GM21447 (cell line): ENCODE measurements around the gene TGDS.
A peak's percentile ranks its signal among the peaks of the same experiment; 100 is the strongest.

Experiments used
- ATAC-seq: cut with Tn5 transposase; IDR thresholded peaks from one replicate; pipeline ENCODE4 v1.9.1; 2021; ENCODE audit not compliant: unreplicated experiment

Gene TGDS

GRCh38 chr13:94601446-94602431 is 5.8 kb upstream of the TGDS start, which contains the start of gene GPR180:
TSS of gene GPR180 (plus strand) at chr13:94601857. CDS start at chr13:94601928, 71 bp downstream.
- ATAC-seq, result peak; percentile 99

GRCh38 chr13:94599877-94600276 is 3.9 kb upstream of the TGDS start:
- ATAC-seq, result no peak

DNA sequence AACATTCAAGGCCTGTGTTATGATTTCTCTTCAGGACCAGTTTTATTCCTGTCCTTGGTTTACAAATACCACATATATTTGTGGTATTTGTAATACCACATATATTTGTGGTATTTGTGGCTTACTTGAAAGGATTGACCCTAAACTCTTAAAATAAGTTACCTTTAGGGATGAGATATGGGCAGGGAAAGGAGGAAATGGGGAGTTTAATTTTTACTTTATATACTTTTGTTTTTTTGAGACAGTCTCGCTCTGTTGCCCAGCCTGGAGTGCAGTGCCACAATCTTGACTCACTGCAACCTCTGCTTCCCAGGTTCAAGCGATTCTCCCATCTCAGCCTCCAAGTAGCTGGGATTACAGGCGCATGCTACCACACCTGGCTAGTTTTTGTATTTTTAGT is 2.3 kb upstream of the TGDS start:
- no peak for ATAC-seq

GRCh38 chr13:94596575-94596971 is 621 bp upstream of the TGDS start:
- ATAC-seq, result no peak

DNA sequence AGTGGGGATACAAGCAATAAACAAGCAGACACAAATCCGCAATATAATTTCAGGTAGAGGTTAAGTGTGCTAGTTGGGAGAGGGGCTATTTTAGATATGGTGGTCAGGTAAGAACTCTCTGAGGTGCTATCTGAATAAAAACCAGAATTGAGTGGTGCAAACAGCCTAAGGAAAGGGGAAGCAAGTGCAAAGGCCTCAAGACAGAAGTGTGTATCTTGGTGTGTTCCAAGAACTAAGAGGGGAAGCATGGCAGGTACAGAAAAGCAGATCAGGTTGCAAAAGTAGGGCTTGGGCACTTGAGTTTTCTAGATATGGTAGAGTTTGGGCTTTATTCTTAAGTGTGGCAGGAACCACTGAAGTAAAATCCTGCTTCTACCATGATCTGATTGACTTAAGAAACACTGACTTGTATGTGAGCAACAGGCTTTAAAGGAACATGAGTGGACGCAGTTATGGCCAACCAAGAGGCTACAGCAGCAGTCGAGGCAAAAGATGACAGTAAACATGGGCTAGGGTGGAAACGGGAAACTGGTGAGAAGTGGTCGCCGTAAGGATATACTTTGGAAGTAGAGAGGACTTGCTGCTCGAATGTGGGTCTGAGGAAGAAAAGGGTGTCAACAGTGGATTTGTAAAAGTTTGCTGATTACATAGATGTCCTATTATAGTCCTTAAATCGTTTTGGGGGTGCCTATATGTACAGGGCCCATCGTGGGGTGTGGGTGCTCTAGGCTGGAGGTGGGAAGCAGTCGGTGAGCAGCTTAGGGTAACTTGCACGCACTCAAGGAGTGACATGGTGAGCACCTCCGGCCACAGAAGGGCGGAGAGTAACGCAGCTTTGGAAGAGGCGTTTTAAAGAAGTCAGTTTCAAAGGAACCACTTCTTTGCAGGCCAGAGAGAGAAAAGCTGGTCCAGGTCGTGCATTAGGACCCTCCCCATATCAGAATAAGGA is 677 bp downstream of the TGDS start:
- peak; percentile 62 for ATAC-seq

DNA sequence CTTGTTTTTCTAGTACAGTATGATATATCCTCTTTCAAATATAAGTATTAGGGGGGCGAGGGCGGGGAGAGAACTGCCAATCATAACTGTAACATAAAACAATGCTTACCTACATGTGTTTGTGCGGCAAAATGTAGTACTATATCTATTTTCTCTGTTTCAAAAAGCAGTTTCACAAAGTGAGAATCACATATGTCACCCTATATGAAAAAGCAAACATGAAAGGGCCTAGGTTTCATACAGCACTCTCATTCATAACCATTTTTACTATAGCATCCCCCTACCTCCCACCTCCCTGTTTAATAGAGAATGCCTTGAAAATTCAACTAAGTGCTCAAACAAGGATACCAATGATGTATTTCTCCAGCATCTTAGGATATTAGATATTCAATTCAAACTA is 5.2 kb downstream of the TGDS start:
- no peak for ATAC-seq

- ATAC-seq, result no peak
These were observed 7.4 kb downstream of the TGDS start for GRCh38 chr13:94588541-94588940.

DNA sequence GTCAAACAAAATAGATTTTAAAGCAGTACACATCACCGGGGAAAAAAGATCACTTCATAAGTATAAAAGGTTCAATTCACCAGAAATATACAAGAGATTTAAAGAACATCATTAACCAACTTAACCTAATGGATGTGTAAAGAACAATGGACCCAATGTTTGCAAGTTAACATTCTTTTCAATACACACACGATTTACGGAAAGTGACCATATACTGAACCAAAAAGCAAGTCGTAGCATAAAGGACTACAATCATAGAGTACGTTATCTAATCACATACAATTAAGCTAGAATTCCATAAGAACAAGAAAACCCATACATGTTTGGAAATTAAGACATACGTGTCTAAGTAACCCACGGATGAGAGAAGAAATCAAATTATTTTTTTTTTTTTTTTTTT is 9.6 kb downstream of the TGDS start:
- no peak for ATAC-seq

GRCh38 chr13:94585543-94586101 is 10.3 kb downstream of the TGDS start:
- no peak for ATAC-seq

GRCh38 chr13:94583926-94584325 is 12.0 kb downstream of the TGDS start:
- ATAC-seq, result no peak

GRCh38 chr13:94579063-94579462 is 16.9 kb downstream of the TGDS start:
- no peak for ATAC-seq

- ATAC-seq, result no peak
These were observed 26.3 kb downstream of the TGDS start for GRCh38 chr13:94569615-94570014.

- ATAC-seq, result no peak
These were observed 27.5 kb downstream of the TGDS start for GRCh38 chr13:94568443-94568842.

DNA sequence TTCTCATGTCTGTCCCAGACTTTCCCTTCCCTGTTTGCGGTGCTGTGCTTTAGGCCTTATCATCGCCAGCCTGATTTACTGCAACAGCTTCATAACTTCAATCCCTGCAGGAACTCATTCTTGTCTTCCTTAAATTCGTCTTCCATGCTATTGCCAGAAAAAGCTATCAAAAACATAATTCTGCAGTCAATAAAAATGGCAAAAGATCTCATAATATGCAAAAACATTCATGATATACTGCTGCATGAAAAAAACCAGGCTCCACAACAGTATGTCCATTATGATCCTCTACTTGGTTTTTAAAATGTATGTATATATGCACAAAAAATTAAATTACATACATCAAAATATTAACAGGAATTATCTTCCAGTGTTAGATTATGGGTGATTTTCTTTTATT is 28.4 kb downstream of the TGDS start:
- no peak for ATAC-seq

DNA sequence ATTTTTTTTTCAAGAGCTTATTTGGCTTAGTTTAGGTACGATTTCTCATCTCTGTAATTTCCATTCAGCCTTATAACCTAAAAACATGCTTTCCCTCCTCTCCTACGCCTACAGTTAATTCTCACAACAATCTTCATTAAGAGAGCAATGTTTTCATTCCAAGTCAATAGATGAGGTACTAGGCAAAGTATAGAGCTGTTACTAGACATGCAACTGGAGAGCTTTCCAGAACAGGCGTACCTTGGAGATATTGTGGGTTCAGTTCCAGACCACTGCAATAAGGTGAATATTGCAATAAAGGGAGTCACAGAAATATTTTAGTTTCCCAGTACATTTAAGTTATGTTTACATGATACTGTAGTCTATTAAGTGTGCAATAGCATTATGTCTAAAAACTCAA is 34.8 kb downstream of the TGDS start:
- no peak for ATAC-seq

GRCh38 chr13:94560116-94560515 is 35.8 kb downstream of the TGDS start:
- ATAC-seq, result no peak

DNA sequence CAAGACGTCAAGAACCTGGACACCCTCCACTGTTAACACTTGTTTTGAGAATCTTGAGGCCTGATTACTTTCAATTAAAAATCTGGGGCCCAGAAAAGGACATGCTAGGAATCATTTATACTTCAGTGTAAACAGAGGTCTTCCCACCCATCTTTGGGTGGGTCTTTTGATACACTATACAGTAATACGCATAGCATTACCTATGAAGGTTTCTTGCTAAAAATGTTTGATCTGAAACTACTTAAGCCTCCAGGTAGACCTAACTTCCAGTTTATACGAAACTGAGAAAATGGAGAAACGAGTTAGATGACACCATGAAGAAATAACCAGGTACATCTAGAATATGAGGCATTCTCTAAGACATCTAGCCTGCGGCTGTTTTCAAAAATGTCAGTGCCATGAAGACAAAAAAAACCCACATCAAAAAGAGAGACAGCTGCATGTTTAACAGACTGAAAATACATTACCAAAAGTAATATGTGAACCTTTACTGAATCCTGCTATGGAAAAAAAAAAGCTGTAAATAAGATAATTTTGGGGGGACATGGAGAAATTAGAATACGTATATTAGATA is 36.6 kb downstream of the TGDS start:
- no peak for ATAC-seq

DNA sequence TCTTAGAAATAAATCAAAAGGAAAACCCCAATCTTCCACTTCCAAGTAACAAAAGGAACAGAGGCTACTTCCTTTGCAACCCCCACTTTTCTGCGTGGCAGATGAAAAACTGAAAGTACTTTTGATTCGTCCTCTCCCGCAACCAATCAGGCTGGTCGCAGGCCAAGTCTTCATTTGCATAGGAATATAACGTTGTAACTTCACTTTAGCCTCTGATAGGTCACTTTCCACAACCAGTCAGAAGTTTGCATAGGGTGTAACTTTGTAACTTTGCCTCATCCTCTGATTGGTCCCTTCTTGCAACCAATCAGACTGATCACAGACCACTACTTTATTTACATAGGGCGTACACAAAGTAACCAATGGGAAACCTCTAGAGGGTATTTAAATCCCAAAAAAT is 37.2 kb downstream of the TGDS start:
- no peak for ATAC-seq

DNA sequence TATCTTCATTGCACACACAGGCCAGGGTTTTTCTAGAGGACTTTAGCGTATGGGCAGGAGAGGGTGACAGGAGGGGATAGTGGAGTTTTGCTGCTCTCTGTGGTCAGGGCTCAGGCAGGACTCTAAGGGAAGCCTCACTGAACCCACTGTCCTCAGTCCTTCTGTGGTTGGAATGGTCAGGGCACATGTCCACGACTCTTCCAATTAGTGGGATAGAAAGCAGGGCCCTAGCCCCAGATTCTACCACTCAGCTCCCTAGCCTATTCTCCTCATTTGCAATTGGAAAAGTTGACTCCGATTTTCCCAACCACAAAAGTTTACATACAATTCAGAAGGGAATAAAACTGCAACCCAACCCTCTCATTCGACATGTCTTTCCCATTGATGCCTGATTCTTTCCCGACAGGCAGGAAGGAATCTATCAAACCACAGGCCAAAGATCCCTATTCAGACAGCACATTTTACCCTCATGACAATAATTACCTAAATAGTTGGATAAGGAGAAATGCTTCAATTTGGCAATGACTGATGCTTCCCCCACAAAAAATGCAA is 38.2 kb downstream of the TGDS start:
- ATAC-seq, result no peak

DNA sequence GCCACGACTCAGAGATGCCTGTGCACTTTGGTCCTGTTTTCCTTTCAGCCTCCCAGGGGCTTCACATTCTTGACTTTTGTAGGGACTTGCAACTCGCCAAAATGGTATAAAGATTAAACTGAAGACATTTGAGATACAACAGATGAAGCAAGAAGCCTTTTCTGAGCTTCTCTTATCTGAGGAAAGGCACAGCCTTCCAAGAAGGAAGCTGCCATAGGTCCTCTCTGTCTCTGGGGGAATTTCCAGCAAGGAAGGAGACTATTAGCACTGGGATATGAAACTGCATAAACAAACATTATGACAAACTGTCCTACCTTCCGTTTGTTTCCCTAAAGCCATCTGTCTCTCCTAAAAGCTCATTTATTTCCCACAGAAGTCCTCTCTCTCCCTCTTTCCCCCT is 39.3 kb downstream of the TGDS start:
- ATAC-seq, result no peak

- ATAC-seq, result no peak
These were observed 39.9 kb downstream of the TGDS start for GRCh38 chr13:94556041-94556440.
